ENCODE results near the gene RAB8A. TPM values are rescaled to one million over a fixed set of nuclear protein-coding genes. Genes with fewer than 3 reads are reported as not detected.
"Not testable (repeated sequence)": the region's sequence is repeated elsewhere in the genome, so short reads cannot be mapped to it uniquely, and the experiment has no call there.

Gene RAB8A
- total and polyA plus RNA-seq, 4 donors = 38.0 to 52.0 (median 44.3) TPM

DNA sequence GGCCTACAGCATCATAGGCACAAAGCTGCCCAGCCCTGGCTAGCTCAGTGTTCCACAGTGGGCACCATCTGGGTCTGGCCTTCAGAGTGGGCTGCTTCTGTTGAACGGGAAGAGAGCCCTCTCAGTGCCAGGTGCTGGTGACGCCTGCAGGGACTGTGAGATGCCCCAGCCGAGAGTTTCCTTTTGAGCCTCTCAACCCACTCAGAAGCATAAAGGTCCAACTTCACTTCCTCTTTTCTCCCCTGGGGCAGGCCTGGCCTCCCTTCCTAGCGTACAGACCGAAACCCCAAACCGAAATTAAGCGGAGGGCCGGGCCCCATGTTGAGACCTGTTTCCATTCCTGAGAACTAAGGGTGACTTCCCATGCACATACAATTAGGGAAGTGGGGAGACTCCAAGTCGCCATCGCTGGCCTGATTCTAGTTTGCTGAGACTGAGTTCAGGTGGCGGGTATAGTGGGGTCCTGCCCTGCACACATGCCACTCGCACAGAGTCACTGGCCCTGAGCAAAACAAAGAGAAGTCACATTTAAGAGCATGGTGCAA is 6.9 kb downstream of the RAB8A start:
- peaks cover 2 to 41% (median 26%) of the 10 kb centered on the region in 4 donors for H3K4me1 ChIP-seq (ENCODE audit: control insufficient read depth in 4 of 4, insufficient read depth in 4 of 4, low read length in 3 of 4)
- TF ChIP-seq FOXA1 (IDR thresholded peaks at IDR 0.05) (no peak), YY1 (IDR thresholded peaks at IDR 0.05) (no peak), HNF4A (conservative IDR thresholded peaks at IDR 0.05) (no peak), HNF4G (IDR thresholded peaks at IDR 0.05) (no peak), GABPA (IDR thresholded peaks at IDR 0.05 in 1 of 2, conservative IDR thresholded peaks at IDR 0.05 in 1 of 2) (no peak), NR2F2 (IDR thresholded peaks at IDR 0.05) (no peak), SP1 (IDR thresholded peaks at IDR 0.05) (no peak)
- TF ChIP-seq, protein P1, sequence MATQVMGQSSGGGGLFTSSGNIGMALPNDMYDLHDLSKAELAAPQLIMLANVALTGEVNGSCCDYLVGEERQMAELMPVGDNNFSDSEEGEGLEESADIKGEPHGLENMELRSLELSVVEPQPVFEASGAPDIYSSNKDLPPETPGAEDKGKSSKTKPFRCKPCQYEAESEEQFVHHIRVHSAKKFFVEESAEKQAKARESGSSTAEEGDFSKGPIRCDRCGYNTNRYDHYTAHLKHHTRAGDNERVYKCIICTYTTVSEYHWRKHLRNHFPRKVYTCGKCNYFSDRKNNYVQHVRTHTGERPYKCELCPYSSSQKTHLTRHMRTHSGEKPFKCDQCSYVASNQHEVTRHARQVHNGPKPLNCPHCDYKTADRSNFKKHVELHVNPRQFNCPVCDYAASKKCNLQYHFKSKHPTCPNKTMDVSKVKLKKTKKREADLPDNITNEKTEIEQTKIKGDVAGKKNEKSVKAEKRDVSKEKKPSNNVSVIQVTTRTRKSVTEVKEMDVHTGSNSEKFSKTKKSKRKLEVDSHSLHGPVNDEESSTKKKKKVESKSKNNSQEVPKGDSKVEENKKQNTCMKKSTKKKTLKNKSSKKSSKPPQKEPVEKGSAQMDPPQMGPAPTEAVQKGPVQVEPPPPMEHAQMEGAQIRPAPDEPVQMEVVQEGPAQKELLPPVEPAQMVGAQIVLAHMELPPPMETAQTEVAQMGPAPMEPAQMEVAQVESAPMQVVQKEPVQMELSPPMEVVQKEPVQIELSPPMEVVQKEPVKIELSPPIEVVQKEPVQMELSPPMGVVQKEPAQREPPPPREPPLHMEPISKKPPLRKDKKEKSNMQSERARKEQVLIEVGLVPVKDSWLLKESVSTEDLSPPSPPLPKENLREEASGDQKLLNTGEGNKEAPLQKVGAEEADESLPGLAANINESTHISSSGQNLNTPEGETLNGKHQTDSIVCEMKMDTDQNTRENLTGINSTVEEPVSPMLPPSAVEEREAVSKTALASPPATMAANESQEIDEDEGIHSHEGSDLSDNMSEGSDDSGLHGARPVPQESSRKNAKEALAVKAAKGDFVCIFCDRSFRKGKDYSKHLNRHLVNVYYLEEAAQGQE (IDR thresholded peaks at IDR 0.05) = no peak
- TF ChIP-seq, protein P2, sequence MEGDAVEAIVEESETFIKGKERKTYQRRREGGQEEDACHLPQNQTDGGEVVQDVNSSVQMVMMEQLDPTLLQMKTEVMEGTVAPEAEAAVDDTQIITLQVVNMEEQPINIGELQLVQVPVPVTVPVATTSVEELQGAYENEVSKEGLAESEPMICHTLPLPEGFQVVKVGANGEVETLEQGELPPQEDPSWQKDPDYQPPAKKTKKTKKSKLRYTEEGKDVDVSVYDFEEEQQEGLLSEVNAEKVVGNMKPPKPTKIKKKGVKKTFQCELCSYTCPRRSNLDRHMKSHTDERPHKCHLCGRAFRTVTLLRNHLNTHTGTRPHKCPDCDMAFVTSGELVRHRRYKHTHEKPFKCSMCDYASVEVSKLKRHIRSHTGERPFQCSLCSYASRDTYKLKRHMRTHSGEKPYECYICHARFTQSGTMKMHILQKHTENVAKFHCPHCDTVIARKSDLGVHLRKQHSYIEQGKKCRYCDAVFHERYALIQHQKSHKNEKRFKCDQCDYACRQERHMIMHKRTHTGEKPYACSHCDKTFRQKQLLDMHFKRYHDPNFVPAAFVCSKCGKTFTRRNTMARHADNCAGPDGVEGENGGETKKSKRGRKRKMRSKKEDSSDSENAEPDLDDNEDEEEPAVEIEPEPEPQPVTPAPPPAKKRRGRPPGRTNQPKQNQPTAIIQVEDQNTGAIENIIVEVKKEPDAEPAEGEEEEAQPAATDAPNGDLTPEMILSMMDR (IDR thresholded peaks at IDR 0.05; ENCODE audit: low read depth, low read length, missing input control) = no peak
- H3K4me3 ChIP-seq (ENCODE audit: low read depth in 1 of 3, low read length in 3 of 3) = no peak overlapping the region
- H3K9me3 ChIP-seq (ENCODE audit: control insufficient read depth in 4 of 4, low read length in 3 of 4) = no peaks in the 10 kb centered on the region
- WGBS = 83% methylated on average over 12 of the region's 12 CpGs
- H3K36me3 ChIP-seq (ENCODE audit: control insufficient read depth in 4 of 4, insufficient read depth in 3 of 4, low read depth in 1 of 4, low read length in 3 of 4) = peaks cover 12 to 26% (median 25%) of the 10 kb centered on the region in 4 donors
- H3K9ac ChIP-seq (ENCODE audit: low read depth in 1 of 2, low read length in 2 of 2) = no peak overlapping the region
- peak overlapping the region; percentile 73 to 85 for H3K27ac ChIP-seq (ENCODE audit: low read depth in 1 of 2, low read length in 2 of 2)
- no peak for DNase-seq (ENCODE audit: low spot score)
- no peaks in the 10 kb centered on the region for H3K27me3 ChIP-seq (ENCODE audit: control insufficient read depth in 4 of 4, insufficient read depth in 4 of 4, low read length in 3 of 4)

DNA sequence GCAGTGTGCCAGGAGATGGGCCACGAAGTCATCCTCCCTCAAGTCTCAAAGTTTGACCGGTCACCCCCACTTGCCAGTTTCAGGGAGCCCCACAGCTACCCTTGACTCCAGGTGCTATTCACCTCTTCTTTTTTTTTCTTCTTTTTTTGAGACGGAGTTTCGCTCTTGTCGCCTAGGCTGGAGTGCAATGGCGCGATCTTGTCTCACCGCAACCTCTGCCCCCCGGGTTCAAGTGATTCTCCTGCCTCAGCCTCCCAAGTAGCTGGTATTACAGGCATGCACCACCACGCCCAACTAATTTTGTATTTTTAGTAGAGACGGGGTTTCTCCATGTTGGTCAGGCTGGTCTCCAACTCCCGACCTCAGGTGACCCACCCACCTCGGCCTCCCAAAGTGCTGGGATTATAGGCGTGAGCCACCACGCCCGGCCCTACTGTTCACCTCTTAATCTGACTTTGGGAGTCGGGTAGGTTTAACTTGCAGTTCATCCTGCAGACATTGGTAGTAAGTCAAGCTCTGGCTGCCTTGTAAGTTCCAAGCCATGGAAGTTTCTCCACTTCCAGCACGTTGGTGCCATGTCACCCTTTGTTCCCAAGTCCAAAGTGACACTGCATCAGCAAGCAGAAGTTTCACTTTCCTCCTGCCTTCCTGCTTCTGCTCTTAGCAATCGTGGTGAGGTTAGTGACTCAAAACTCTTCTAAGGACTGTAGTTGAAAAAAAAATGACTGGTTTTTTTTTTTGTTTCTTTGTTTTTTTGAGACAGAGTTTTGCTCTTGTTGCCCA is 7.6 kb downstream of the RAB8A start:
- not testable (repeated sequence) for H3K27me3 ChIP-seq (ENCODE audit: control insufficient read depth in 4 of 4, insufficient read depth in 4 of 4, low read length in 3 of 4); H3K9ac ChIP-seq (ENCODE audit: low read depth in 1 of 2, low read length in 2 of 2); DNase-seq (ENCODE audit: low spot score); H3K9me3 ChIP-seq (ENCODE audit: control insufficient read depth in 4 of 4, low read length in 3 of 4); H3K4me3 ChIP-seq (ENCODE audit: low read depth in 1 of 3, low read length in 3 of 3)
- Histone ChIP-seq H3K27ac (ENCODE audit: low read depth in 1 of 2, low read length in 2 of 2) (peak overlapping the region; percentile 73 to 85), H3K4me1 (ENCODE audit: control insufficient read depth in 4 of 4, insufficient read depth in 4 of 4, low read length in 3 of 4) (peaks cover 2 to 38% (median 25%) of the 10 kb centered on the region in 4 donors), H3K36me3 (ENCODE audit: control insufficient read depth in 4 of 4, insufficient read depth in 3 of 4, low read depth in 1 of 4, low read length in 3 of 4) (peaks cover 13 to 32% (median 31%) of the 10 kb centered on the region in 4 donors)
- TF ChIP-seq RXRA (IDR thresholded peaks at IDR 0.05) (peak; percentile 76 to 86), FOXA2 (IDR thresholded peaks at IDR 0.05) (peak; percentile 7), HNF4G (IDR thresholded peaks at IDR 0.05) (peak; percentile 95), YY1 (IDR thresholded peaks at IDR 0.05) (peak; percentile 68), HNF4A (conservative IDR thresholded peaks at IDR 0.05) (peak; percentile 99), RAD21 (IDR thresholded peaks at IDR 0.05) (peak in 1 of 2 donors; percentile 52), SP1 (IDR thresholded peaks at IDR 0.05) (peak; percentile 95), EGR1 (IDR thresholded peaks at IDR 0.05; ENCODE audit: low read depth in 2 of 2) (peak in 1 of 2 donors; percentile 49), JUND (IDR thresholded peaks at IDR 0.05) (peak; percentile 80 to 81)
- TF ChIP-seq, protein P1 (IDR thresholded peaks at IDR 0.05) = peak; percentile 73
- WGBS = 77% methylated on average over 19 of the region's 19 CpGs
